ENCODE data around the gene IQCE. TPM values are rescaled to one million over a fixed set of nuclear protein-coding genes. Genes with fewer than 3 reads are reported as not detected.
A peak's percentile ranks its signal among the peaks of the same experiment; 100 is the strongest.

Gene IQCE
- total and polyA plus RNA-seq, 12 donors: 4.2 to 13.8 (median 9.3) TPM

- ATAC-seq: no peak
- intact Hi-C loops (cut with DNase I): no loop called here
Observed at GRCh38 chr7:2513702-2514101, 45.1 kb upstream of the IQCE start.

GRCh38 chr7:2514473-2515423 lies 44.0 kb upstream of the IQCE start:
- Histone ChIP-seq H3K9me3 (no peaks in the 10 kb centered on the region), H3K4me1 (peaks cover 15 to 67% (median 44%) of the 10 kb centered on the region in 9 donors), H3K36me3 (no peaks in the 10 kb centered on the region), H3K27me3 (no peaks in the 10 kb centered on the region), H3K27ac (no peak overlapping the region), H3K4me3 (no peak overlapping the region)
- intact Hi-C loops (cut with DNase I): loop anchor here in 2 of 10 donors (5.0 kb wide), 2 partner anchors 32 to 37 kb away; partner anchors contain the start of gene GRIFIN (in 1 of the 2)
- no peak for ATAC-seq
- DNase-seq: no peak
- TF ChIP-seq CTCF (IDR thresholded peaks at IDR 0.05): no peak
- 86 to 94% methylated on average over 9 of the region's 9 CpGs for WGBS, 2 donors

More at GRCh38 chr7:2513702-2514101, 45.1 kb upstream of the IQCE start:
- WGBS, 2 donors: 88 to 90% methylated on average over 7 of the region's 7 CpGs
- no peak overlapping the region for H3K4me3 ChIP-seq
- H3K9me3 ChIP-seq: no peaks in the 10 kb centered on the region
- no peak for TF ChIP-seq CTCF (IDR thresholded peaks at IDR 0.05)
- peaks cover 0 to 5% (median 0%) of the 10 kb centered on the region in 7 donors for H3K27me3 ChIP-seq
- peak in 1 of 2 donors; percentile 7 for DNase-seq
- H3K36me3 ChIP-seq: no peaks in the 10 kb centered on the region
- no peak overlapping the region for H3K27ac ChIP-seq
- H3K4me1 ChIP-seq: peaks cover 17 to 72% (median 49%) of the 10 kb centered on the region in 9 donors

GRCh38 chr7:2515424-2516193 lies 43.2 kb upstream of the IQCE start:
- Histone ChIP-seq H3K9me3 (no peaks in the 10 kb centered on the region), H3K4me3 (no peak overlapping the region), H3K36me3 (no peaks in the 10 kb centered on the region), H3K27me3 (peaks cover 0 to 2% (median 0%) of the 10 kb centered on the region in 7 donors), H3K27ac (peak overlapping the region in 2 of 10 donors; percentile 17 to 62), H3K4me1 (peaks cover 11 to 65% (median 41%) of the 10 kb centered on the region in 9 donors)
- TF ChIP-seq CTCF (IDR thresholded peaks at IDR 0.05): no peak
- ATAC-seq (no peak), DNase-seq (no peak)
- intact Hi-C loops (cut with DNase I): loop anchor here in 2 of 10 donors (5.0 kb wide), 2 partner anchors 33 to 38 kb away; partner anchors contain the start of gene GRIFIN (in 1 of the 2)
- 94 to 95% methylated on average over 15 of the region's 15 CpGs for WGBS, 2 donors

GRCh38 chr7:2516194-2516555 lies 42.6 kb upstream of the IQCE start:
- WGBS, 2 donors: 80 to 81% methylated on average over 8 of the region's 8 CpGs
- Histone ChIP-seq H3K4me3 (no peak overlapping the region), H3K9me3 (no peaks in the 10 kb centered on the region), H3K27ac (peak overlapping the region in 3 of 10 donors; percentile 17 to 82 (median 62)), H3K4me1 (peaks cover 10 to 65% (median 41%) of the 10 kb centered on the region in 9 donors), H3K27me3 (peaks cover 0 to 8% (median 0%) of the 10 kb centered on the region in 7 donors), H3K36me3 (no peaks in the 10 kb centered on the region)
- ATAC-seq (no peak), DNase-seq (no peak)
- no peak for TF ChIP-seq CTCF (IDR thresholded peaks at IDR 0.05)
- intact Hi-C loops (cut with DNase I): loop anchor here in 2 of 10 donors (5.0 kb wide), 2 partner anchors 34 to 39 kb away; partner anchors contain the start of gene GRIFIN (in 1 of the 2)
